ENCODE measurements around the gene TERC.

Gene TERC

DNA sequence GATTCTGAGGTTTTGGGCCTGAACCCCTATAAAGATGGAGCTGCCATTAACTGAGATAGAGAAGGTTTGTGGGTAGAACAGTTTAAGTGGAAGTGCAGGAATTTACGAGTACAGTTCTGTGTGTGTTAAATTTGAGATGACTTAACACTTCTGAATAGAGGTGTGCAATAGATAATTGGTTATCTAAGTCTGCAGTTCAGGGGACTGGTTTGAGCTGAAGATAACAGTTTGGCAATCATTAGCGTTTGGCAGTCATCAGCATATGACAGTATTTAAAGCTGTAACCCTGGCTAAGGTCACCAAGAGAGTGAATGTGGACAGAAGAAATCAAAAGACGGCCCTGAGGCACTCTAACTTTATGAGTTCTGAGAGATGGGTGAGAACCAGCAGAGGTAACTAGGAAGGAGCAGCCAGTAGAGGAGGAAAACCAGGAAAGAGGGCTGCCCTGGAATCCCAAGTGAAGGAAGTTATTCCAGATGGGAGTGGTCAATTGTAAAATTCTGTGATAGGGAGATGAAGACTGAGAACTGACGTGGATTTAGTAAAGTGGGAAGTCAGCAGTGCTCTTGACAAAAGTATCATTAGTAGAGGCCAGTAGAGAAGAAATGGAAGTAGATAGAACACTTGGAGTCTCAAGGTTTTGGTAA lies 16.5 kb upstream of the TERC start:
- H3K79me1 ChIP-seq (ENCODE audit: low read length), result no peaks in the 10 kb centered on the region
- no peak overlapping the region for H4K8ac ChIP-seq (ENCODE audit: low read depth, low read length)
- DNase-seq, result no peak
- no CpG with 5 or more reads among the region's 4 CpGs for WGBS (ENCODE audit: extremely low coverage, insufficient coverage, insufficient read length)
- H3K23ac ChIP-seq (ENCODE audit: low read length), result no peak overlapping the region
- H4K12ac ChIP-seq (ENCODE audit: low read depth, low read length), result no peak overlapping the region
- no peak overlapping the region for H2AK5ac ChIP-seq (ENCODE audit: low read length)
- no peaks in the 10 kb centered on the region for H3K9me3 ChIP-seq (ENCODE audit: insufficient read depth, low read depth, low read length)
- no peak overlapping the region for H2BK120ac ChIP-seq (ENCODE audit: insufficient read depth, low read length, poor library complexity)
- H3K4me3 ChIP-seq (ENCODE audit: low read depth, low read length), result no peak overlapping the region
- no peaks in the 10 kb centered on the region for H3K27me3 ChIP-seq (ENCODE audit: insufficient read depth, low read length)
- H3K18ac ChIP-seq (ENCODE audit: low read length), result no peak overlapping the region
- H3K9ac ChIP-seq (ENCODE audit: low read length), result no peak overlapping the region
- H3K36me3 ChIP-seq (ENCODE audit: control insufficient read depth in 1 of 2, insufficient read depth in 2 of 2, low read length in 2 of 2), result peaks cover 3 to 32% of the 10 kb centered on the region in 2 experiments
- H3K79me2 ChIP-seq (ENCODE audit: control insufficient read depth, insufficient read depth, low read length, poor library complexity), result no peaks in the 10 kb centered on the region
- H4K91ac ChIP-seq (ENCODE audit: low read depth, low read length), result no peak overlapping the region
- H2AFZ ChIP-seq (ENCODE audit: insufficient read depth, low read length, poor library complexity), result no peak overlapping the region
- no peak overlapping the region for H3K4ac ChIP-seq (ENCODE audit: low read depth, low read length)
- H3K4me2 ChIP-seq (ENCODE audit: low read length), result no peak overlapping the region
- no peaks in the 10 kb centered on the region for H3K4me1 ChIP-seq (ENCODE audit: control insufficient read depth in 1 of 2, insufficient read depth in 2 of 2, low read length in 2 of 2)
- H3K27ac ChIP-seq (ENCODE audit: low read depth, low read length), result no peak overlapping the region
- no peak overlapping the region for H2BK5ac ChIP-seq (ENCODE audit: low read depth, low read length, poor library complexity)
- H3K14ac ChIP-seq (ENCODE audit: low read length), result no peak overlapping the region
- no peak overlapping the region for H2BK12ac ChIP-seq (ENCODE audit: low read length)

- Histone ChIP-seq H3K27ac (ENCODE audit: low read depth, low read length) (no peak overlapping the region), H3K79me1 (ENCODE audit: low read length) (no peaks in the 10 kb centered on the region), H3K79me2 (ENCODE audit: control insufficient read depth, insufficient read depth, low read length, poor library complexity) (no peaks in the 10 kb centered on the region), H3K36me3 (ENCODE audit: control insufficient read depth in 1 of 2, insufficient read depth in 2 of 2, low read length in 2 of 2) (peaks cover 3 to 32% of the 10 kb centered on the region in 2 experiments), H3K4me3 (ENCODE audit: low read depth, low read length) (no peak overlapping the region), H4K8ac (ENCODE audit: low read depth, low read length) (no peak overlapping the region), H3K9me3 (ENCODE audit: insufficient read depth, low read depth, low read length) (no peaks in the 10 kb centered on the region), H2BK12ac (ENCODE audit: low read length) (no peak overlapping the region), H3K9ac (ENCODE audit: low read length) (no peak overlapping the region), H3K4ac (ENCODE audit: low read depth, low read length) (no peak overlapping the region), H3K18ac (ENCODE audit: low read length) (no peak overlapping the region), H4K12ac (ENCODE audit: low read depth, low read length) (no peak overlapping the region), H3K23ac (ENCODE audit: low read length) (no peak overlapping the region), H3K27me3 (ENCODE audit: insufficient read depth, low read length) (no peaks in the 10 kb centered on the region), H3K4me2 (ENCODE audit: low read length) (no peak overlapping the region), H3K4me1 (ENCODE audit: control insufficient read depth in 1 of 2, insufficient read depth in 2 of 2, low read length in 2 of 2) (no peaks in the 10 kb centered on the region), H2AFZ (ENCODE audit: insufficient read depth, low read length, poor library complexity) (no peak overlapping the region), H3K14ac (ENCODE audit: low read length) (no peak overlapping the region), H2AK5ac (ENCODE audit: low read length) (no peak overlapping the region), H2BK5ac (ENCODE audit: low read depth, low read length, poor library complexity) (no peak overlapping the region), H4K91ac (ENCODE audit: low read depth, low read length) (no peak overlapping the region), H2BK120ac (ENCODE audit: insufficient read depth, low read length, poor library complexity) (no peak overlapping the region)
- no peak for DNase-seq
- no CpG with 5 or more reads among the region's 2 CpGs for WGBS (ENCODE audit: extremely low coverage, insufficient coverage, insufficient read length)
Observed at GRCh38 chr3:169780742-169781141, 15.9 kb upstream of the TERC start.

- no peak overlapping the region for H4K12ac ChIP-seq (ENCODE audit: low read depth, low read length)
- no peak overlapping the region for H2BK120ac ChIP-seq (ENCODE audit: insufficient read depth, low read length, poor library complexity)
- no peaks in the 10 kb centered on the region for H3K4me1 ChIP-seq (ENCODE audit: control insufficient read depth in 1 of 2, insufficient read depth in 2 of 2, low read length in 2 of 2)
- H3K23ac ChIP-seq (ENCODE audit: low read length), result no peak overlapping the region
- H3K79me2 ChIP-seq (ENCODE audit: control insufficient read depth, insufficient read depth, low read length, poor library complexity), result peaks cover 5% of the 10 kb centered on the region
- no peak overlapping the region for H2AFZ ChIP-seq (ENCODE audit: insufficient read depth, low read length, poor library complexity)
- H3K14ac ChIP-seq (ENCODE audit: low read length), result no peak overlapping the region
- H2AK5ac ChIP-seq (ENCODE audit: low read length), result no peak overlapping the region
- peaks cover 7% of the 10 kb centered on the region for H3K79me1 ChIP-seq (ENCODE audit: low read length)
- no peak overlapping the region for H2BK12ac ChIP-seq (ENCODE audit: low read length)
- H3K4ac ChIP-seq (ENCODE audit: low read depth, low read length), result no peak overlapping the region
- peaks cover 4 to 32% of the 10 kb centered on the region in 2 experiments for H3K36me3 ChIP-seq (ENCODE audit: control insufficient read depth in 1 of 2, insufficient read depth in 2 of 2, low read length in 2 of 2)
- H3K9ac ChIP-seq (ENCODE audit: low read length), result no peak overlapping the region
- H3K27ac ChIP-seq (ENCODE audit: low read depth, low read length), result no peak overlapping the region
- H4K91ac ChIP-seq (ENCODE audit: low read depth, low read length), result no peak overlapping the region
- no peak overlapping the region for H3K4me2 ChIP-seq (ENCODE audit: low read length)
- no peak overlapping the region for H4K8ac ChIP-seq (ENCODE audit: low read depth, low read length)
- no peak overlapping the region for H3K4me3 ChIP-seq (ENCODE audit: low read depth, low read length)
- no peak for DNase-seq
- no peaks in the 10 kb centered on the region for H3K9me3 ChIP-seq (ENCODE audit: insufficient read depth, low read depth, low read length)
- H2BK5ac ChIP-seq (ENCODE audit: low read depth, low read length, poor library complexity), result no peak overlapping the region
- H3K18ac ChIP-seq (ENCODE audit: low read length), result no peak overlapping the region
- H3K27me3 ChIP-seq (ENCODE audit: insufficient read depth, low read length), result no peaks in the 10 kb centered on the region
- no CpG with 5 or more reads among the region's 4 CpGs for WGBS (ENCODE audit: extremely low coverage, insufficient coverage, insufficient read length)
Observed at GRCh38 chr3:169777822-169778221, 13.0 kb upstream of the TERC start.

GRCh38 chr3:169774186-169774585 lies 9.3 kb upstream of the TERC start:
- Histone ChIP-seq H2AK5ac (ENCODE audit: low read length) (no peak overlapping the region), H2BK12ac (ENCODE audit: low read length) (no peak overlapping the region), H3K9me3 (ENCODE audit: insufficient read depth, low read depth, low read length) (no peaks in the 10 kb centered on the region), H3K18ac (ENCODE audit: low read length) (no peak overlapping the region), H3K4me3 (ENCODE audit: low read depth, low read length) (no peak overlapping the region), H3K36me3 (ENCODE audit: control insufficient read depth in 1 of 2, insufficient read depth in 2 of 2, low read length in 2 of 2) (peaks cover 4 to 14% of the 10 kb centered on the region in 2 experiments), H3K4ac (ENCODE audit: low read depth, low read length) (no peak overlapping the region), H2BK120ac (ENCODE audit: insufficient read depth, low read length, poor library complexity) (no peak overlapping the region), H3K4me2 (ENCODE audit: low read length) (peak overlapping the region; percentile 72), H2BK5ac (ENCODE audit: low read depth, low read length, poor library complexity) (no peak overlapping the region), H3K23ac (ENCODE audit: low read length) (no peak overlapping the region), H3K27me3 (ENCODE audit: insufficient read depth, low read length) (no peaks in the 10 kb centered on the region), H3K9ac (ENCODE audit: low read length) (no peak overlapping the region), H4K12ac (ENCODE audit: low read depth, low read length) (no peak overlapping the region), H3K14ac (ENCODE audit: low read length) (no peak overlapping the region), H4K91ac (ENCODE audit: low read depth, low read length) (no peak overlapping the region), H3K27ac (ENCODE audit: low read depth, low read length) (no peak overlapping the region), H3K79me1 (ENCODE audit: low read length) (peaks cover 14% of the 10 kb centered on the region), H3K79me2 (ENCODE audit: control insufficient read depth, insufficient read depth, low read length, poor library complexity) (peaks cover 7% of the 10 kb centered on the region), H2AFZ (ENCODE audit: insufficient read depth, low read length, poor library complexity) (no peak overlapping the region), H3K4me1 (ENCODE audit: control insufficient read depth in 1 of 2, insufficient read depth in 2 of 2, low read length in 2 of 2) (no peaks in the 10 kb centered on the region), H4K8ac (ENCODE audit: low read depth, low read length) (no peak overlapping the region)
- DNase-seq, result peak in 1 of 2 donors; percentile 34
- WGBS (ENCODE audit: extremely low coverage, insufficient coverage, insufficient read length), result no CpG with 5 or more reads among the region's 5 CpGs
